NCI-H1694 (cell line): ENCODE measurements around the gene SPDYE1.
"Not testable (repeated sequence)": the region's sequence is repeated elsewhere in the genome, so short reads cannot be mapped to it uniquely, and the experiment has no call there.

Experiments
- DNase-seq: peaks from one replicate; lab custom pipeline; 2025; lab: John Stamatoyannopoulos, UW

SPDYE1 gene

GRCh38 chr7:43997532-43997931 lies at the start of gene SPDYE1:
SPDYE1 (plus strand) TSS chr7:43997897; CDS start chr7:43999950, 2,053 bp downstream.
- DNase-seq: not testable (repeated sequence)

GRCh38 chr7:43952028-43952427 lies 45.7 kb upstream of the SPDYE1 start:
- no peak for DNase-seq

GRCh38 chr7:43953071-43953470 lies 44.6 kb upstream of the SPDYE1 start:
- no peak for DNase-seq

GRCh38 chr7:43954524-43955228 lies 43.0 kb upstream of the SPDYE1 start:
- peak; percentile 85 for DNase-seq

GRCh38 chr7:43956027-43956426 lies 41.7 kb upstream of the SPDYE1 start:
- DNase-seq: no peak

GRCh38 chr7:43960933-43961332 lies 36.8 kb upstream of the SPDYE1 start:
- DNase-seq: no peak

GRCh38 chr7:43966392-43966791 lies 31.3 kb upstream of the SPDYE1 start:
- not testable (repeated sequence) for DNase-seq

GRCh38 chr7:43968172-43969040 lies 29.3 kb upstream of the SPDYE1 start:
- DNase-seq: not testable (repeated sequence)

GRCh38 chr7:43969586-43969985 lies 28.1 kb upstream of the SPDYE1 start:
- not testable (repeated sequence) for DNase-seq

- not testable (repeated sequence) for DNase-seq
These were observed 27.0 kb upstream of the SPDYE1 start for GRCh38 chr7:43970698-43971097.

- not testable (repeated sequence) for DNase-seq
These were observed 23.6 kb upstream of the SPDYE1 start for GRCh38 chr7:43974033-43974573.

- not testable (repeated sequence) for DNase-seq
These were observed 22.8 kb upstream of the SPDYE1 start for GRCh38 chr7:43974725-43975482.

GRCh38 chr7:43977525-43977924 lies 20.2 kb upstream of the SPDYE1 start:
- DNase-seq: no peak

GRCh38 chr7:43978102-43978501 lies 19.6 kb upstream of the SPDYE1 start:
- DNase-seq: not testable (repeated sequence)

- DNase-seq: not testable (repeated sequence)
These were observed 14.8 kb upstream of the SPDYE1 start for GRCh38 chr7:43982848-43983247.

GRCh38 chr7:43983736-43984135 lies 14.0 kb upstream of the SPDYE1 start:
- not testable (repeated sequence) for DNase-seq

- not testable (repeated sequence) for DNase-seq
These were observed 11.5 kb upstream of the SPDYE1 start for GRCh38 chr7:43985904-43986864.

- not testable (repeated sequence) for DNase-seq
These were observed 10.2 kb upstream of the SPDYE1 start for GRCh38 chr7:43987476-43987875.

GRCh38 chr7:43990011-43990585 lies 7.6 kb upstream of the SPDYE1 start:
- not testable (repeated sequence) for DNase-seq

- not testable (repeated sequence) for DNase-seq
These were observed 6.9 kb upstream of the SPDYE1 start for GRCh38 chr7:43990829-43991228.
